Muscle layer of colon (tissue), 2 donors: ENCODE data around the gene SUCO.

ENCODE experiments used
- H3K27ac ChIP-seq: one replicate; pipeline ENCODE4 v1.7.0; 2013; ENCODE audit warnings: low read depth, mild to moderate bottlenecking, low read length, moderate library complexity
- H3K27me3 ChIP-seq, 2 donors: one replicate each; pipeline ENCODE4 v1.7.0; 2013; ENCODE audit warnings: low read length in 2 of 2, mild to moderate bottlenecking in 2 of 2; ENCODE audit not compliant: insufficient read depth in 2 of 2, control insufficient read depth in 1 of 2
- H3K36me3 ChIP-seq: one replicate; pipeline ENCODE4 v1.7.0; 2013; ENCODE audit warnings: mild to moderate bottlenecking, low read length; ENCODE audit not compliant: insufficient read depth
- H3K4me1 ChIP-seq: one replicate; pipeline ENCODE4 v1.7.0; 2013; ENCODE audit warnings: mild to moderate bottlenecking, low read length; ENCODE audit not compliant: insufficient read depth
- H3K4me3 ChIP-seq, 2 donors: one replicate each; pipeline ENCODE4 v1.7.0; 2013; ENCODE audit warnings: low read length in 2 of 2, low read depth in 1 of 2, mild to moderate bottlenecking in 1 of 2, moderate library complexity in 1 of 2
- H3K9ac ChIP-seq: one replicate; pipeline ENCODE4 v1.7.0; 2013; ENCODE audit warnings: low read length
- H3K9me3 ChIP-seq: one replicate; pipeline ENCODE4 v1.7.0; 2013; ENCODE audit warnings: mild to moderate bottlenecking, low read length
- donor health status: abdominal sarcoma.
- donor health status: Adenocarcinoma of cecum.

The SUCO gene

GRCh38 chr1:172650474-172651193 is 117.7 kb downstream of the SUCO start:
- H3K4me3 ChIP-seq: no peak overlapping the region

GRCh38 chr1:172653015-172653709 is 120.2 kb downstream of the SUCO start:
- H3K9me3 ChIP-seq: no peaks in the 10 kb centered on the region
- H3K36me3 ChIP-seq: no peaks in the 10 kb centered on the region
- H3K27me3 ChIP-seq: no peaks in the 10 kb centered on the region
- H3K4me1 ChIP-seq: no peaks in the 10 kb centered on the region
- no peak overlapping the region for H3K27ac ChIP-seq
- no peak overlapping the region for H3K4me3 ChIP-seq
- no peak overlapping the region for H3K9ac ChIP-seq

More at GRCh38 chr1:172650474-172651193, 117.7 kb downstream of the SUCO start:
- H3K27ac ChIP-seq: no peak overlapping the region
- H3K4me1 ChIP-seq: no peaks in the 10 kb centered on the region
- no peaks in the 10 kb centered on the region for H3K36me3 ChIP-seq
- no peaks in the 10 kb centered on the region for H3K9me3 ChIP-seq
- no peak overlapping the region for H3K9ac ChIP-seq
- H3K27me3 ChIP-seq: no peaks in the 10 kb centered on the region

- H3K9me3 ChIP-seq: no peaks in the 10 kb centered on the region
- no peaks in the 10 kb centered on the region for H3K36me3 ChIP-seq
- H3K4me1 ChIP-seq: no peaks in the 10 kb centered on the region
- H3K9ac ChIP-seq: no peak overlapping the region
- no peaks in the 10 kb centered on the region for H3K27me3 ChIP-seq
- no peak overlapping the region for H3K27ac ChIP-seq
- H3K4me3 ChIP-seq: no peak overlapping the region
Measured at GRCh38 chr1:172654535-172654934, 121.6 kb downstream of the SUCO start.

GRCh38 chr1:172656576-172656975 is 123.6 kb downstream of the SUCO start:
- Histone ChIP-seq H3K36me3 (no peaks in the 10 kb centered on the region), H3K4me3 (no peak overlapping the region), H3K27ac (no peak overlapping the region), H3K9ac (no peak overlapping the region), H3K9me3 (no peaks in the 10 kb centered on the region), H3K27me3 (no peaks in the 10 kb centered on the region), H3K4me1 (no peaks in the 10 kb centered on the region)

DNA sequence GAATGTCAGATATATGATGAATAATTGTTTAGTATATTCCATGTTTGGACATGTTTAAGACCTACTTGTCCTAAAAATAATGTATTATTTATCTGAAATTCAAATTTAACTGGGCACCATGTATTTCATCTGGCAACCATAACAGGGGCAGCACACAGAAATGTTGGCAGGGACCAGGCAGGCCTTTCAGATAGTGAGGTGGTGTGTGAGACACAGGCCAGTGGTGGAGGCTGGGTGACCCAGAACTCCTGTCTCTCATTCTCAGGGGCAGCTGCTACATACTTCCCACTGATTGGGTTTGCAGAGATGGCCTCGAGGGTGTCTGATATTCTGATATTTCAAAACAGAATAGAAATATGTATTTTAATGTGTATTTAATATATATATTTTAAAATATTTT is 124.6 kb downstream of the SUCO start:
- no peaks in the 10 kb centered on the region for H3K9me3 ChIP-seq
- no peak overlapping the region for H3K27ac ChIP-seq
- no peaks in the 10 kb centered on the region for H3K27me3 ChIP-seq
- no peaks in the 10 kb centered on the region for H3K36me3 ChIP-seq
- H3K9ac ChIP-seq: no peak overlapping the region
- no peaks in the 10 kb centered on the region for H3K4me1 ChIP-seq
- H3K4me3 ChIP-seq: no peak overlapping the region

DNA sequence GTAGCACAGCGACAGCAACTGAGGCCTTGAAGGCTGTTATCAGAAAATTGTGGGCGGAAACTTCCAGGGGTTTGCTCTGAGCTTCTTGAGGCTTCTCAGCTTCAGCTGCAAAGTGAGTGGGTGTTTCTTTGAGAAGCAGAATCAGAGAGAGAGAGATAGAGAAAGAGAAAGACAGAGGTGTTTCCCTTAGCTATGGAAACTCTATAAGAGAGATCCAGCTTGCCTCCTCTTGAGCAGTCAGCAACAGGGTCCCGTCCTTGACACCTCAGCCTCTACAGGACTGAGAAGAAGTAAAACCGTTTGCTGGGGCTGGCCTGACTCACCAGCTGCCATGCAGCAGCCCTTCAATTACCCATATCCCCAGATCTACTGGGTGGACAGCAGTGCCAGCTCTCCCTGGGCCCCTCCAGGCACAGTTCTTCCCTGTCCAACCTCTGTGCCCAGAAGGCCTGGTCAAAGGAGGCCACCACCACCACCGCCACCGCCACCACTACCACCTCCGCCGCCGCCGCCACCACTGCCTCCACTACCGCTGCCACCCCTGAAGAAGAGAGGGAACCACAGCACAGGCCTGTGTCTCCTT is 126.0 kb downstream of the SUCO start, which contains the start of gene FASLG:
Gene FASLG, plus strand, starts transcription at position 233 of the 583 bp plus-strand sequence. Its CDS starts 99 bp downstream, at position 332.
- H3K27me3 ChIP-seq: no peaks in the 10 kb centered on the region
- no peak within 1 kb of the TSS for H3K27ac ChIP-seq
- no peak within 1 kb of the TSS for H3K4me3 ChIP-seq
- no peak within 1 kb of the TSS for H3K9ac ChIP-seq
- no peaks in the 10 kb centered on the region for H3K4me1 ChIP-seq
- no peaks in the 10 kb centered on the region for H3K36me3 ChIP-seq
- H3K9me3 ChIP-seq: no peaks in the 10 kb centered on the region

- Histone ChIP-seq H3K4me3 (no peak overlapping the region), H3K27me3 (no peaks in the 10 kb centered on the region), H3K36me3 (no peaks in the 10 kb centered on the region), H3K4me1 (no peaks in the 10 kb centered on the region), H3K9ac (no peak overlapping the region), H3K9me3 (no peaks in the 10 kb centered on the region), H3K27ac (no peak overlapping the region)
Measured at GRCh38 chr1:172661107-172661506, 128.2 kb downstream of the SUCO start.
